ENCODE data around the gene EPHA1.
"Not testable (repeated sequence)": the region's sequence is repeated elsewhere in the genome, so short reads cannot be mapped to it uniquely, and the experiment has no call there.

EPHA1 gene

GRCh38 chr7:143429770-143430698 is 21.4 kb upstream of the EPHA1 start:
- DNase-seq = no peak

- no peak for DNase-seq
Measured at GRCh38 chr7:143426479-143427142, 18.0 kb upstream of the EPHA1 start.

GRCh38 chr7:143424476-143424875 is 15.8 kb upstream of the EPHA1 start:
- DNase-seq = not testable (repeated sequence)

- no peak for DNase-seq
Measured at GRCh38 chr7:143422033-143422432, 13.4 kb upstream of the EPHA1 start.

GRCh38 chr7:143420624-143421023 is 12.0 kb upstream of the EPHA1 start:
- not testable (repeated sequence) for DNase-seq

- DNase-seq = no peak
Measured at GRCh38 chr7:143419880-143420279, 11.2 kb upstream of the EPHA1 start.

- no peak for DNase-seq
Measured at GRCh38 chr7:143418681-143419458, 10.2 kb upstream of the EPHA1 start.

- no peak for DNase-seq
Measured at GRCh38 chr7:143417734-143418383, 9.2 kb upstream of the EPHA1 start.

GRCh38 chr7:143416565-143417149 is 8.0 kb upstream of the EPHA1 start:
- DNase-seq = no peak

GRCh38 chr7:143415742-143416397 is 7.2 kb upstream of the EPHA1 start:
- DNase-seq = no peak

- not testable (repeated sequence) for DNase-seq
Measured at GRCh38 chr7:143415209-143415608, 6.6 kb upstream of the EPHA1 start.

GRCh38 chr7:143413123-143413522 is 4.5 kb upstream of the EPHA1 start:
- DNase-seq = no peak

- no peak for DNase-seq
Measured at GRCh38 chr7:143411976-143412708, 3.5 kb upstream of the EPHA1 start.

GRCh38 chr7:143410521-143411004 is 1.9 kb upstream of the EPHA1 start:
- DNase-seq = no peak

GRCh38 chr7:143408252-143408685 is 387 bp downstream of the EPHA1 start:
- no peak for DNase-seq

- no peak for DNase-seq
Measured at GRCh38 chr7:143407287-143408251, 1.1 kb downstream of the EPHA1 start.

GRCh38 chr7:143406002-143406357 is 2.7 kb downstream of the EPHA1 start:
- no peak for DNase-seq

GRCh38 chr7:143405173-143406001 is 3.3 kb downstream of the EPHA1 start:
- no peak for DNase-seq

- not testable (repeated sequence) for DNase-seq
Measured at GRCh38 chr7:143402233-143402632, 6.4 kb downstream of the EPHA1 start.

All from NCI-H510A (cell line).